Lung (tissue), 12 donors: ENCODE measurements around the gene GRID1. TPM values are rescaled to one million over a fixed set of nuclear protein-coding genes. Genes with fewer than 3 reads are reported as not detected.

Experiments used
- ATAC-seq: fragments of 200-7000 bp; cut with Tn5 transposase; one replicate; pipeline ENCODE4 v1.9.1; 2020; ENCODE audit warnings: moderate number of reproducible peaks; ENCODE audit not compliant: insufficient read depth, low FRiP score
- DNase-seq, 3 donors: peaks; one replicate each; pipeline ENCODE4 v3.0.0-alpha.2; 2013 to 2017
- H3K27ac ChIP-seq, 2 donors: one replicate each; pipeline ENCODE4 v1.5.1; 2013; ENCODE audit warnings: mild to moderate bottlenecking in 2 of 2, moderate library complexity in 2 of 2, control low read depth in 1 of 2, inconsistent platforms in 1 of 2, low read depth in 1 of 2, low read length in 1 of 2
- H3K27me3 ChIP-seq, 3 donors: one replicate each; pipeline ENCODE4 v1.5.1; 2013; ENCODE audit warnings: low read length in 2 of 3; ENCODE audit not compliant: control insufficient read depth in 3 of 3, insufficient read depth in 3 of 3
- H3K36me3 ChIP-seq, 4 donors: one replicate each; pipeline ENCODE4 v1.5.1; 2013; ENCODE audit warnings: low read length in 4 of 4, mild to moderate bottlenecking in 1 of 4, moderate library complexity in 1 of 4; ENCODE audit not compliant: control insufficient read depth in 4 of 4, insufficient read depth in 4 of 4
- H3K4me1 ChIP-seq, 5 donors: one replicate each; pipeline ENCODE4 v1.5.1; 2013; ENCODE audit warnings: low read length in 5 of 5, mild to moderate bottlenecking in 2 of 5, moderate library complexity in 1 of 5; ENCODE audit not compliant: control insufficient read depth in 5 of 5, insufficient read depth in 5 of 5
- H3K4me3 ChIP-seq: one replicate; pipeline ENCODE4 v1.5.1; 2013; ENCODE audit warnings: mild to moderate bottlenecking, control low read depth, moderate library complexity
- H3K9ac ChIP-seq, 2 donors: one replicate each; pipeline ENCODE4 v1.5.1; 2013; ENCODE audit warnings: low read length in 2 of 2, control low read depth in 1 of 2; ENCODE audit not compliant: insufficient read depth in 1 of 2
- H3K9me3 ChIP-seq, 4 donors: one replicate each; pipeline ENCODE4 v1.5.1; 2013; ENCODE audit warnings: low read length in 3 of 4, mild to moderate bottlenecking in 1 of 4, moderate library complexity in 1 of 4; ENCODE audit not compliant: control insufficient read depth in 4 of 4, insufficient read depth in 3 of 4
- CTCF ChIP-seq: IDR thresholded peaks from 2 replicates; pipeline ENCODE4 v1.5.1; 2012; ENCODE audit warnings: mild to moderate bottlenecking; ENCODE audit errors: control extremely low read depth, extremely low read depth
- WGBS, 2 donors: extraction: QIAGEN DNeasy Blood & Tissue Kit; methylation state at CpG; one replicate each; pipeline ENCODE4 v1.1.7; 2013; 5-methylcytosine and 5-hydroxymethylcytosine counted together
- polyA plus RNA-seq, 2 donors: library from polyadenylated mRNA; stranded (reverse); fragments of 200-250 nt; gene quantifications; one replicate each; pipeline ENCODE4 v1.2.1, GENCODE V29; 2013
- total RNA-seq, 2 donors: library from RNA; depleted of rRNA in 1 of 2; stranded (reverse); fragments of >200 nt in 1 of 2; gene quantifications; one replicate each; pipeline ENCODE4 v1.2.1, GENCODE V29; 2014 to 2021
- donor health status: control.
- donor health status: control.
- donor health status: Bipolar disorder and iron deficiency.
- donor health status: healthy.
- donor health status: DM: yes; HTN: yes; CAD: no.

GRID1 gene
- total and polyA plus RNA-seq, 4 donors: 1.1 to 3.6 (median 2.2) TPM

- TF ChIP-seq CTCF: no peak
- no peaks in the 10 kb centered on the region for H3K9me3 ChIP-seq
- H3K27me3 ChIP-seq: no peaks in the 10 kb centered on the region
- no peak overlapping the region for H3K9ac ChIP-seq
- H3K4me3 ChIP-seq: no peak overlapping the region
- H3K27ac ChIP-seq: no peak overlapping the region
- H3K36me3 ChIP-seq: no peaks in the 10 kb centered on the region
- DNase-seq: no peak
- H3K4me1 ChIP-seq: peaks cover 0 to 5% (median 0%) of the 10 kb centered on the region in 5 donors
- no peak for ATAC-seq
- 42 to 59% methylated on average over 4 of the region's 4 CpGs for WGBS, 2 donors
Observed at GRCh38 chr10:85657476-85658113, 709.0 kb downstream of the GRID1 start.

- Histone ChIP-seq H3K4me3 (no peak overlapping the region), H3K4me1 (peaks cover 0 to 8% (median 0%) of the 10 kb centered on the region in 5 donors), H3K27me3 (no peaks in the 10 kb centered on the region), H3K36me3 (no peaks in the 10 kb centered on the region), H3K9ac (no peak overlapping the region), H3K9me3 (no peaks in the 10 kb centered on the region), H3K27ac (no peak overlapping the region)
- WGBS, 2 donors: 67 to 69% methylated on average over 2 of the region's 2 CpGs
- DNase-seq (peak in 1 of 3 donors; percentile 10), ATAC-seq (no peak)
- no peak for TF ChIP-seq CTCF
Observed at GRCh38 chr10:85655411-85655810, 711.2 kb downstream of the GRID1 start.

- no peak for TF ChIP-seq CTCF
- Histone ChIP-seq H3K9ac (no peak overlapping the region), H3K4me3 (no peak overlapping the region), H3K27me3 (no peaks in the 10 kb centered on the region), H3K9me3 (peaks cover 0 to 3% (median 0%) of the 10 kb centered on the region in 4 donors), H3K27ac (no peak overlapping the region), H3K4me1 (peaks cover 0 to 12% (median 0%) of the 10 kb centered on the region in 5 donors), H3K36me3 (no peaks in the 10 kb centered on the region)
- DNase-seq: peak in 2 of 3 donors; percentile 29 to 33
- 75 to 79% methylated on average over 2 of the region's 2 CpGs for WGBS, 2 donors
- no peak for ATAC-seq
Observed at GRCh38 chr10:85651497-85651882, 715.1 kb downstream of the GRID1 start.
